ENCODE results near the gene EIF4G1.

Gene EIF4G1

GRCh38 chr3:184332370-184333090, 18.1 kb downstream of the EIF4G1 start:
- Histone ChIP-seq H3K27ac (ENCODE audit: insufficient read depth in 1 of 2, low read depth in 1 of 2, low read length in 2 of 2, poor library complexity in 1 of 2, severe bottlenecking in 2 of 2) (peak overlapping the region in 1 of 2 experiments; percentile 35), H3K9me3 (ENCODE audit: control extremely low read depth in 1 of 5, control insufficient read depth in 4 of 5, insufficient read depth in 2 of 5, low read depth in 1 of 5, low read length in 4 of 5) (no peaks in the 10 kb centered on the region), H3K27me3 (replicated peaks in 2 of 5; ENCODE audit: control insufficient read depth in 4 of 5, insufficient read depth in 5 of 5, low read length in 4 of 5) (no peaks in the 10 kb centered on the region), H3K36me3 (ENCODE audit: control insufficient read depth in 4 of 4, insufficient read depth in 4 of 4, low read length in 3 of 4) (peaks cover 20 to 76% (median 63%) of the 10 kb centered on the region in 4 experiments), H3K4me1 (ENCODE audit: control extremely low read depth in 1 of 4, control insufficient read depth in 4 of 4, insufficient read depth in 4 of 4, low read length in 3 of 4) (peaks cover 1 to 22% (median 17%) of the 10 kb centered on the region in 4 experiments), H3K4me3 (ENCODE audit: control insufficient read depth in 1 of 7, extremely low read depth in 1 of 7, insufficient read depth in 4 of 7, low read depth in 2 of 7, low read length in 6 of 7) (no peak overlapping the region)
- ChIA-PET CTCF (interaction anchor here (0.8 kb wide), 1 partner anchor 21 kb away, joined by 3 read pairs; no protein-coding TSS in a partner anchor), POLR2A (no interaction called here)
- DNase-seq, result no peak
- WGBS (ENCODE audit: insufficient coverage), result 91% methylated on average over 9 of the region's 10 CpGs

GRCh38 chr3:184333190-184333589, 18.8 kb downstream of the EIF4G1 start:
- no peak overlapping the region for H3K4me3 ChIP-seq (ENCODE audit: control insufficient read depth in 1 of 7, extremely low read depth in 1 of 7, insufficient read depth in 4 of 7, low read depth in 2 of 7, low read length in 6 of 7)
- ChIA-PET POLR2A (no interaction called here), CTCF (interaction anchor here (0.8 to 1.4 kb wide), 2 partner anchors 20 to 23 kb away, joined by 3 to 5 read pairs; no protein-coding TSS in a partner anchor)
- H3K27ac ChIP-seq (ENCODE audit: insufficient read depth in 1 of 2, low read depth in 1 of 2, low read length in 2 of 2, poor library complexity in 1 of 2, severe bottlenecking in 2 of 2), result peak overlapping the region; percentile 2 to 35
- 95% methylated on average over 6 of the region's 6 CpGs for WGBS (ENCODE audit: insufficient coverage)
- peaks cover 17 to 69% (median 57%) of the 10 kb centered on the region in 4 experiments for H3K36me3 ChIP-seq (ENCODE audit: control insufficient read depth in 4 of 4, insufficient read depth in 4 of 4, low read length in 3 of 4)
- H3K4me1 ChIP-seq (ENCODE audit: control extremely low read depth in 1 of 4, control insufficient read depth in 4 of 4, insufficient read depth in 4 of 4, low read length in 3 of 4), result peaks cover 1 to 25% (median 17%) of the 10 kb centered on the region in 4 experiments
- H3K27me3 ChIP-seq (replicated peaks in 2 of 5; ENCODE audit: control insufficient read depth in 4 of 5, insufficient read depth in 5 of 5, low read length in 4 of 5), result no peaks in the 10 kb centered on the region
- no peak for DNase-seq
- no peaks in the 10 kb centered on the region for H3K9me3 ChIP-seq (ENCODE audit: control extremely low read depth in 1 of 5, control insufficient read depth in 4 of 5, insufficient read depth in 2 of 5, low read depth in 1 of 5, low read length in 4 of 5)

GRCh38 chr3:184333700-184334099, 19.3 kb downstream of the EIF4G1 start:
- CTCF ChIA-PET, result interaction anchor here (0.8 to 1.4 kb wide), 2 partner anchors 20 to 23 kb away, joined by 3 to 5 read pairs; no protein-coding TSS in a partner anchor
- H3K36me3 ChIP-seq (ENCODE audit: control insufficient read depth in 4 of 4, insufficient read depth in 4 of 4, low read length in 3 of 4), result peaks cover 12 to 64% (median 54%) of the 10 kb centered on the region in 4 experiments
- H3K27ac ChIP-seq (ENCODE audit: insufficient read depth in 1 of 2, low read depth in 1 of 2, low read length in 2 of 2, poor library complexity in 1 of 2, severe bottlenecking in 2 of 2), result peak overlapping the region; percentile 2 to 56
- 100% methylated on average over 2 of the region's 3 CpGs for WGBS (ENCODE audit: insufficient coverage)
- no peak overlapping the region for H3K4me3 ChIP-seq (ENCODE audit: control insufficient read depth in 1 of 7, extremely low read depth in 1 of 7, insufficient read depth in 4 of 7, low read depth in 2 of 7, low read length in 6 of 7)
- no peaks in the 10 kb centered on the region for H3K9me3 ChIP-seq (ENCODE audit: control extremely low read depth in 1 of 5, control insufficient read depth in 4 of 5, insufficient read depth in 2 of 5, low read depth in 1 of 5, low read length in 4 of 5)
- H3K4me1 ChIP-seq (ENCODE audit: control extremely low read depth in 1 of 4, control insufficient read depth in 4 of 4, insufficient read depth in 4 of 4, low read length in 3 of 4), result peaks cover 1 to 30% (median 17%) of the 10 kb centered on the region in 4 experiments
- no peaks in the 10 kb centered on the region for H3K27me3 ChIP-seq (replicated peaks in 2 of 5; ENCODE audit: control insufficient read depth in 4 of 5, insufficient read depth in 5 of 5, low read length in 4 of 5)
- no peak for DNase-seq
- POLR2A ChIA-PET, result no interaction called here

GRCh38 chr3:184334470-184335158, 20.2 kb downstream of the EIF4G1 start:
- Histone ChIP-seq H3K36me3 (ENCODE audit: control insufficient read depth in 4 of 4, insufficient read depth in 4 of 4, low read length in 3 of 4) (peaks cover 8 to 57% (median 46%) of the 10 kb centered on the region in 4 experiments), H3K4me1 (ENCODE audit: control extremely low read depth in 1 of 4, control insufficient read depth in 4 of 4, insufficient read depth in 4 of 4, low read length in 3 of 4) (peaks cover 1 to 32% (median 17%) of the 10 kb centered on the region in 4 experiments), H3K4me3 (ENCODE audit: control insufficient read depth in 1 of 7, extremely low read depth in 1 of 7, insufficient read depth in 4 of 7, low read depth in 2 of 7, low read length in 6 of 7) (no peak overlapping the region), H3K27ac (ENCODE audit: insufficient read depth in 1 of 2, low read depth in 1 of 2, low read length in 2 of 2, poor library complexity in 1 of 2, severe bottlenecking in 2 of 2) (peak overlapping the region; percentile 2 to 84), H3K9me3 (ENCODE audit: control extremely low read depth in 1 of 5, control insufficient read depth in 4 of 5, insufficient read depth in 2 of 5, low read depth in 1 of 5, low read length in 4 of 5) (no peaks in the 10 kb centered on the region), H3K27me3 (replicated peaks in 2 of 5; ENCODE audit: control insufficient read depth in 4 of 5, insufficient read depth in 5 of 5, low read length in 4 of 5) (no peaks in the 10 kb centered on the region)
- ChIA-PET CTCF (interaction anchor here (1.0 to 1.4 kb wide), 2 partner anchors 24 to 33 kb away, joined by 4 to 5 read pairs; no protein-coding TSS in a partner anchor), POLR2A (no interaction called here)
- 91% methylated on average over 7 of the region's 15 CpGs for WGBS (ENCODE audit: insufficient coverage)
- peak in 2 of 3 donors; percentile 67 to 76 for DNase-seq

- Histone ChIP-seq H3K27ac (ENCODE audit: insufficient read depth in 1 of 2, low read depth in 1 of 2, low read length in 2 of 2, poor library complexity in 1 of 2, severe bottlenecking in 2 of 2) (peak overlapping the region; percentile 61 to 84), H3K9me3 (ENCODE audit: control extremely low read depth in 1 of 5, control insufficient read depth in 4 of 5, insufficient read depth in 2 of 5, low read depth in 1 of 5, low read length in 4 of 5) (no peaks in the 10 kb centered on the region), H3K36me3 (ENCODE audit: control insufficient read depth in 4 of 4, insufficient read depth in 4 of 4, low read length in 3 of 4) (peaks cover 8 to 52% (median 40%) of the 10 kb centered on the region in 4 experiments), H3K4me3 (ENCODE audit: control insufficient read depth in 1 of 7, extremely low read depth in 1 of 7, insufficient read depth in 4 of 7, low read depth in 2 of 7, low read length in 6 of 7) (peak overlapping the region in 6 of 7 experiments; percentile 67 to 88 (median 74)), H3K4me1 (ENCODE audit: control extremely low read depth in 1 of 4, control insufficient read depth in 4 of 4, insufficient read depth in 4 of 4, low read length in 3 of 4) (peaks cover 1 to 32% (median 17%) of the 10 kb centered on the region in 4 experiments), H3K27me3 (replicated peaks in 2 of 5; ENCODE audit: control insufficient read depth in 4 of 5, insufficient read depth in 5 of 5, low read length in 4 of 5) (no peaks in the 10 kb centered on the region)
- DNase-seq, result no peak
- 67% methylated on average over 1 of the region's 4 CpGs for WGBS (ENCODE audit: insufficient coverage)
- ChIA-PET POLR2A (interaction anchor here (0.6 kb wide), 1 partner anchor 9 kb away, joined by 3 read pairs; no protein-coding TSS in a partner anchor), CTCF (interaction anchor here (1.0 kb wide), 1 partner anchor 34 kb away, joined by 4 read pairs; no protein-coding TSS in a partner anchor)
Observed at GRCh38 chr3:184335291-184335660, 20.9 kb downstream of the EIF4G1 start.

GRCh38 chr3:184335661-184336546, 21.5 kb downstream of the EIF4G1 start:
- H3K4me3 ChIP-seq (ENCODE audit: control insufficient read depth in 1 of 7, extremely low read depth in 1 of 7, insufficient read depth in 4 of 7, low read depth in 2 of 7, low read length in 6 of 7), result peak overlapping the region; percentile 43 to 88 (median 73)
- CTCF ChIA-PET, result interaction anchor here (1.0 to 1.7 kb wide), 3 partner anchors 15 to 34 kb away, joined by 3 to 5 read pairs (median 4); no protein-coding TSS in a partner anchor
- peak; percentile 69 to 84 (median 83) for DNase-seq
- POLR2A ChIA-PET, result interaction anchor here (0.6 kb wide), 1 partner anchor 10 kb away, joined by 3 read pairs; no protein-coding TSS in a partner anchor
- no peaks in the 10 kb centered on the region for H3K27me3 ChIP-seq (replicated peaks in 2 of 5; ENCODE audit: control insufficient read depth in 4 of 5, insufficient read depth in 5 of 5, low read length in 4 of 5)
- peak overlapping the region; percentile 61 to 84 for H3K27ac ChIP-seq (ENCODE audit: insufficient read depth in 1 of 2, low read depth in 1 of 2, low read length in 2 of 2, poor library complexity in 1 of 2, severe bottlenecking in 2 of 2)
- peaks cover 1 to 32% (median 18%) of the 10 kb centered on the region in 4 experiments for H3K4me1 ChIP-seq (ENCODE audit: control extremely low read depth in 1 of 4, control insufficient read depth in 4 of 4, insufficient read depth in 4 of 4, low read length in 3 of 4)
- WGBS (ENCODE audit: insufficient coverage), result under 1% methylated on average over 55 of the region's 77 CpGs
- H3K9me3 ChIP-seq (ENCODE audit: control extremely low read depth in 1 of 5, control insufficient read depth in 4 of 5, insufficient read depth in 2 of 5, low read depth in 1 of 5, low read length in 4 of 5), result no peaks in the 10 kb centered on the region
- H3K36me3 ChIP-seq (ENCODE audit: control insufficient read depth in 4 of 4, insufficient read depth in 4 of 4, low read length in 3 of 4), result peaks cover 8 to 48% (median 37%) of the 10 kb centered on the region in 4 experiments
